GM20431 (cell line): ENCODE results near the gene GFOD2.

Source experiments
- in situ Hi-C: fragments of 300-500 bp; cut with MseI, MboI; formaldehyde crosslinking; loops from one replicate; pipeline ENCODE4 v1.15.0; 2020; ENCODE audit warnings: low sequenced_read_pairs; ENCODE audit not compliant: unreplicated experiment

Gene GFOD2

DNA sequence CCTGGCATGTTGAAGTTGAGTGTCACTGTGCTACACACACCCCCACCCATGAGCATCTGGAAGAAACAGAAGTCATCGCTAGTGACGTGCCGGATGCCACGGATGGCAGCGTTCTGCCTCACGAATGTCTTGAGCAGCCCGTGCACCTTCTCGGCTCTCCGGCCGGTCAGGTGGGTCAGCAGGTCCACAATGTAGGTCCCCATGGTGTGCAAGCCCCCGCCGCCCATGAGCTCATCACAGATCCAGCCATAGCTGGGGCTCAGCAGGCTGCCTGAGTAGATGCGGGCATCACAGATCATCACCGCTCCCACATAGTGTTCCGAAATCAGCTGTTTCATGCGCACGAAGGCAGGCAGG, 43.6 kb downstream of the GFOD2 start:
- in situ Hi-C loops = no loop called here

GRCh38 chr16:67674851-67675578, 44.1 kb downstream of the GFOD2 start:
- in situ Hi-C loops = no loop called here

DNA sequence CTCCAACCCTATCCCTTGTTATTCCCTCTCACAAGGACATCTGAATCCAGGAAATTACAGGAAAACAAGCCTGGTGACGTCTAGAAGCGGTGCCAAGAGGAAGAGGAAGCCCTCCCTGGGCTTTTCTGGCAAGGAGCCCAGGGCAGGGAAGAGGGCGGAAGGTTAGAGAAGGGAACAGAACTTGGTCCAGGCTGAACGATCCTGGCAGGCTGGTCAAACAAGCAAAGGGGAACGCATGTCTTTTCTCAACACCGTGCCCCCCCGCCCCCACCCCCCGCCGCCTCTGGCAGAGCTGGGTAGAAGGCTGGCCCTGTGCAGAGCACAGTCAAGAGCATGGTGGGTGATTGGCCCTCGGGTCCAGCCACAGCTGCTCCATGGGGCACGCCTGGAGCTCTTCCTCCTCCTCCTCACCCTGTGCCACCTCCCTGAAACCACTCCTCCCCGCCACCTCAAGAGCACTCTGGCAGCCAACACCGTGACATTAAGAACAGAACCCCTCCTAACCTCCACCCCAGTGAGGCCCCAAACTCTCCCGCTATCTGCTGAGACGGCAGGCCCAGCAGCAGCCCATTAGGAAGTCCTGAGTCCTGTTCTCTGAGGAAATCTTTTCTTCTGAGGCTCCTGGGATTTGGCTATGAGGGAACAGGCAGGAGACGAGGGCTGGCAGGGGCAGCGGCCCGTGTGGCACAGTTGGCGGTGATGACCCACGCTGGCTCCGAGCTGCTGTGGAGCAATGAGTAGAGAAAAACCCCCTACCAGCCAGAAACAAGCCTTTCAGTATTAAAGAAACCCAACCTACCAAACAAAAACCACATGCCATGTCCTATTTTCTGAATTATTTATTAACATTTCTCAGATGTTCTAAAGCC, 45.2 kb downstream of the GFOD2 start:
- in situ Hi-C loops = no loop called here

- in situ Hi-C loops = no loop called here
These were observed 46.1 kb downstream of the GFOD2 start for GRCh38 chr16:67672739-67673662.

DNA sequence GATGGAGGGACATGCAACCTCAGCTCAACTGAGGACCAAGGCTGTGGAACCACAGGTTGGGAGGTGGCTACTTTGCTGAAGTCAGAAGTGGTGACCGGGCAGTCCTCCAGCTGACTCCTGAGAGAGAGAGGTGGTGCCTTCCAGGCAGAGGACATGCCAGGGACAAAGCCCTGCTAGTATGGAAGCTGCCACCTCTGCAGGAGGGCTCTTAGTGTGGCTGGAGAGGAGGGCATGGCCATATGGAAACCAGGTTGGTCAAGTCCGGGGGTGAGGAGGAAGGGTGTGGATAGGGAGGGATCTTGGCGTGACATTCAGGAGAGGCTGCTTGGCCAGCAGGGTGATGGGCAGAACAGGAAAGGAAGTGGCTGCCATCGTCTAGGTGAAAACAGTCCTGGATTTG, 46.8 kb downstream of the GFOD2 start:
- in situ Hi-C loops = no loop called here

GRCh38 chr16:67669499-67670101, 49.5 kb downstream of the GFOD2 start:
- in situ Hi-C loops = no loop called here

GRCh38 chr16:67668495-67669157, 50.5 kb downstream of the GFOD2 start:
- in situ Hi-C loops = no loop called here

- in situ Hi-C loops = no loop called here
These were observed 51.2 kb downstream of the GFOD2 start for GRCh38 chr16:67667817-67668494.

- in situ Hi-C loops = no loop called here
These were observed 51.7 kb downstream of the GFOD2 start for GRCh38 chr16:67667453-67667816.

DNA sequence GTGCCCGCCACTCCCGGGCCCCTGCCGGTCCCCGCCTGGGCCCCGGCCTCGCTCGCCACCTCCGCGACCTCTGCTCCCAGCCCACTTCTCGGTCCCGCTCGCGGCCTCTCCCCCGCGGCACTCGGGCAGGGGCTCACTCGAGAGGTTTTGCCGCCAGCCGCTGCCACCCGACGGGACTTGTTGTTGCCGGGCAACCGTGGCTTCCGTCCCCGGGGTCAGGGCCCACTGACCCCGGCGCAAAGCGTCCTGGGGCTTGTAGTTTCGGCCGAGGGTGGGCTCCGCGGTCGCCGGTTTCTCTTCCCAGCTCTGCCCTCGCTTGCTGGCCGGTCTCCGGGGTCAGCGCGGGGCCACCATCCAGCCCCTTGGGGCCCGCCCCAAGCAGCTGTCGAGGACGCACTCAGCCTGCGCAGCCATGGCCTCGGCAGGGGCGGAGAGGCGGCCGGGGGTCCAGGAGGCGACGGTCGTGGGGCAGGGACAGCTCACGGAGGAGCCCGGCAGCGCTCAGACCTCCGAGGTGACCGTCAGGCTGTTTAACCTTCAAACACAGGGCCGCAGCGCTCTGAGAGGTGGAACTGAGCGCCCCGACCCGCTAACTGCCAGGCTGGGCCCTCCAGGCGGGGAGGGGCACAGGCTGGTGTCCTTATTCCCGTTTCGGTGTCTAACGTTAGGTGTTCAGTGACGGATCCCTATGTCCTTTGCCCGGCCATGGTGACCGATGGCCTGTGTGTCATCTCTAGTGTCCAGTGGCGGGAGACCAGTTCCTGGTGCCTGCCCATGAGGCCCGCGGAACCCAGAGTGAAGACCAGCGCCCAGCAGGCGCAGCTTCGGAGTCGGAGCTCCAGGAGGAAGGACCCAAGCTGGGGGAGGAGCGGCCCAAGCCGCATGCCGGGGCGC, 52.3 kb downstream of the GFOD2 start, which contains the start of the genes C16orf86 and ENKD1:
C16orf86 (plus strand) TSS at position 256 of the 894 bp plus-strand sequence; CDS start at position 413, 157 bp downstream.
ENKD1 (minus strand) TSS at position 192 of the 894 bp plus-strand sequence. CDS start 308 bp downstream, outside the sequence.
- in situ Hi-C loops = no loop called here

DNA sequence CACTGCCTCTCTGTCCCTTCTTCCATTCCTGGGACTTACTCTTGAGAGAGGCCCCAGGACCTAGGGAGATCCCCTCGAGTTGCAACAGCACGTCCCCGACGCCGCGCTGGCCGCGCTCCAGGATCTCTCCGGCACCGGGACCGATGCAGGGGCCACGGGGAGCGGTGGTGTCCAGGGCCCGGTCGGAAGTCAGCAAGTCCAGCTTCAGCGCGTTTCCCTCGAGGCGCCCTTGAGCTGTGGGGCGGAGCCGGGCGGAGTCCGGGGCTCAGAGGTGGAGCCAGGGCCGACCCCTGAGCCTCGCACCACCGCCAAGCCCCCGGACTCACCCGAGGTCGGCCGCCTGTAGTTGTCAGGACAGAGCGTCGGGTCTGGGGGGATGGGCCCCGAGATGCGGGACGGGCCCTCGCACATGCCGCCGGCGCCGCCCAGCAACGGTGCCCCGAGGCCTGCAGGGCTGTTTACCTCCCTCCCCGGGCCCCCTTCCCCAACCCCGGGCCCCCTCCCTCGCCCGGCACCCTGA, 53.0 kb downstream of the GFOD2 start:
- in situ Hi-C loops = no loop called here

- in situ Hi-C loops = no loop called here
These were observed 53.5 kb downstream of the GFOD2 start for GRCh38 chr16:67665598-67665997.

- in situ Hi-C loops = no loop called here
These were observed 54.2 kb downstream of the GFOD2 start for GRCh38 chr16:67664871-67665270.

DNA sequence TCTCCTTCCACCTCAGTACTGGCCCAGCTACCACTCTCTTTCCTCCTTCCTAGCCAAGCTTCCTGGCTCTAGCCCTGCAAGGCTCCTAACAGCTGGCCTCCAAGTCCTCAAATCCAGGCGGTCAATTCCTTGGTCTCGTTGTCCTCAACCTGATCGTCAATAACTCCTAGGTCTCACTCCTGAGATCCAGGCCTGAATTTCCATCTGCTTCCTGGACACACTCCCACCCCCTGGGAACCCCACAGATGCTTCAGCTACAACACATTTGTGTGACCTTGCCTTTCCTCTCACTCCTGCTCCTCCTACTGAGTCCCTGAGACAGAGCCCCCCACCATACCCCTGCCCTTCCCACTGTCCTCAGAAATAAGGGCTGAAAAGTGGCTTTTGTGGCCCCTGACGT, 54.9 kb downstream of the GFOD2 start:
- in situ Hi-C loops = no loop called here

GRCh38 chr16:67663877-67664222, 55.3 kb downstream of the GFOD2 start:
- in situ Hi-C loops = no loop called here

GRCh38 chr16:67663151-67663876, 55.8 kb downstream of the GFOD2 start:
- in situ Hi-C loops = no loop called here

- in situ Hi-C loops = no loop called here
These were observed 56.5 kb downstream of the GFOD2 start for GRCh38 chr16:67662653-67663010.
